K562 (cell line): ENCODE measurements around the gene TMEM203. TPM values are rescaled to one million over a fixed set of nuclear protein-coding genes. Genes with fewer than 3 reads are reported as not detected.

Experiments used
- E2F6 ChIP-seq, 2 experiments: IDR thresholded peaks; 2 replicates each; pipeline ENCODE4 v1.6.1; 2011; ENCODE audit warnings: borderline replicate concordance in 1 of 2, control low read depth in 1 of 2, low read depth in 1 of 2, low read length in 1 of 2, mild to moderate bottlenecking in 1 of 2, mixed read lengths in 1 of 2, moderate library complexity in 1 of 2; ENCODE audit not compliant: insufficient read depth in 1 of 2, insufficient read length in 1 of 2, poor library complexity in 1 of 2, severe bottlenecking in 1 of 2; ENCODE audit errors: extremely low read depth in 1 of 2
- ETS1 ChIP-seq: conservative IDR thresholded peaks from 2 replicates; pipeline ENCODE4 v1.6.1; 2011; ENCODE audit warnings: low read depth, mild to moderate bottlenecking, low read length; ENCODE audit not compliant: control insufficient read depth
- HDAC8 ChIP-seq: fragments of 450-650 bp; IDR thresholded peaks from 2 replicates; pipeline ENCODE4 v1.6.1; 2016; ENCODE audit warnings: mild to moderate bottlenecking, missing genetic modification characterization, moderate library complexity, missing compliant biosample characterization
- MCM2 ChIP-seq: fragments of 450-650 bp; IDR thresholded peaks from 2 replicates; pipeline ENCODE4 v1.6.1; 2017; ENCODE audit warnings: low read depth, mild to moderate bottlenecking
- RBM17 ChIP-seq: fragments of 200-400 bp; formaldehyde crosslinking; IDR thresholded peaks from 2 replicates; pipeline ENCODE4 v1.6.1; 2017; ENCODE audit warnings: low read depth, mild to moderate bottlenecking, low read length, borderline replicate concordance
- SPI1 ChIP-seq: IDR thresholded peaks from 2 replicates; pipeline ENCODE4 v1.6.1; 2011; ENCODE audit warnings: low read depth, low read length, control low read depth, borderline replicate concordance
- TRIM25 ChIP-seq: fragments of 450-650 bp; IDR thresholded peaks from 2 replicates; pipeline ENCODE4 v1.7.0; 2016; ENCODE audit warnings: borderline replicate concordance
- ZNF133 ChIP-seq: fragments of 250-450 bp; sonication (Bioruptor Pico); IDR thresholded peaks from 2 replicates; pipeline ENCODE4 v1.4.0; 2020; ENCODE audit warnings: mild to moderate bottlenecking
- ZNF551 ChIP-seq: fragments of 250-450 bp; sonication (Bioruptor Pico); IDR thresholded peaks from 2 replicates; pipeline ENCODE4 v1.5.0; 2021; ENCODE audit warnings: mild to moderate bottlenecking, moderate library complexity
- polyA plus RNA-seq, 8 experiments: library from polyadenylated mRNA; depleted of rRNA in 4 of 8; stranded (reverse) in 5 of 8; unstranded in 3 of 8; fragments of >200 nt; fragmentation: Nextera tagmentation in 2 of 8; fragmentation: Illumina TruSeq in 1 of 8; extraction: Ambion mirVana in 2 of 8; extraction: Trizol in 1 of 8; gene quantifications; 2 replicates each; pipeline versions ENCODE4 v1.2.1 to v1.2.3, GENCODE V29; 2011 to 2014; ENCODE audit warnings: inconsistent platforms in 1 of 8, missing spikeins in 1 of 8
- total RNA-seq, 7 experiments: library from RNA; depleted of rRNA in 6 of 7; stranded (reverse); fragments of >200 nt in 6 of 7; fragmentation: Illumina TruSeq in 2 of 7; extraction: Trizol in 2 of 7; gene quantifications; 2 replicates each; pipeline versions ENCODE4 v1.2.1 to v1.2.3, GENCODE V29; 2011 to 2021; ENCODE audit warnings: low replicate concordance in 1 of 7

The TMEM203 gene
- total and polyA plus RNA-seq, 9 of the 15 experiments (the other 6 are each of a cell fraction or from before 2014, with no cell fraction given) = 8.8 to 59.5 (median 37.6) TPM

- no peak for TF ChIP-seq TRIM25
- TF ChIP-seq SPI1 = no peak
- no peak for TF ChIP-seq ZNF551 (CRISPR knock-in tag)
- TF ChIP-seq MCM2 = no peak
- peak in 1 of 2 experiments; percentile 38 for TF ChIP-seq E2F6 (IDR thresholded peaks at IDR 0.05; ENCODE audit: borderline replicate concordance in 1 of 2, extremely low read depth in 1 of 2, insufficient read depth in 1 of 2, insufficient read length in 1 of 2, low read depth in 1 of 2, low read length in 1 of 2, poor library complexity in 1 of 2, severe bottlenecking in 1 of 2)
- TF ChIP-seq ETS1 = 0 out of 2 replicates have a peak, but pooled peaks have one; percentile 48
- TF ChIP-seq ZNF133 (CRISPR knock-in tag) = no peak
- TF ChIP-seq HDAC8 (tag) = no peak
- TF ChIP-seq RBM17 = no peak
Observed at GRCh38 chr9:137217276-137218211, 12.1 kb upstream of the TMEM203 start (continued).
